Loucy (cell line): Measurements from ENCODE around the gene KSR1.

Experiments
- CTCF ChIP-seq: fragments of 200-600 bp; sonication (generic); conservative IDR thresholded peaks from 2 replicates; pipeline ENCODE4 v1.5.1; 2014; ENCODE audit warnings: mild to moderate bottlenecking, antibody characterized with exemption, low read length
- EZH2phosphoT487 ChIP-seq: fragments of 200-600 bp; IDR thresholded peaks from 2 replicates; pipeline ENCODE4 v1.6.1; 2018; ENCODE audit warnings: antibody characterized with exemption, mild to moderate bottlenecking, moderate library complexity, borderline replicate concordance

DNA sequence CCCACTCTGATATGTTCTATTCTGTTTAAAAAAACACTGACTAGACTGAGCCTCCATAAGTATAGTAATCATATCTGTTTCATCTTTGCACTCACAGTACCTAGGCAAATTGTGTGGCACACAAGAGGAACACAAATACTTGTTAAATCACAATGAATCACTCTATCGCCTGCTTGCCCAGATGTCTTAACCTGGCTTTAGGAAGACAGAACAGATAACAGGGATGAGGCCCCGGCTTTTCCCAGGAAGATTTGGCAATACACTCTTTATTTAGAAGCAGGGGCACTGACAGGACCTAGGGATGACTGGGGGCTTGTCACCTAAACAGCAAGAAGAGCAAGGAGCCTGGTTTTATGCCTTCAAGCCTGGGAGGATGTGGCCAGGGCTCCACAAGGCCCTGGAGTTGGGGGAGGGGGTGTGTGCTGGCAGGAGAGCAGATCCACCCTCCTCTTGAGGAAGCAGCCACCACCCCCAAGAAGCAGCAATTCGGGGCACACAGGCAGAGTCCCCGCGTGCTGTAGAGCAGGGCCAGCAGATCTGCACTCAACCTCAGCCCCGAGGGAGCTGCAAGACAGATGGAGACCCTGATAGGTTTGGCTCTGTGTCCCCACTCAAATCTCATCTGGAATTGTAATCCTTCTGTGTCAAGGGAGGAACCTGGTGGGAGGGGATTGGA is 41.0 kb upstream of the KSR1 start:
- TF ChIP-seq CTCF: no peak
- no peak for TF ChIP-seq EZH2phosphoT487
